CD4-positive, alpha-beta T cell treated with Interleukin-15 for 1 hour (primary cell): ENCODE data around the gene HTATIP2.
"Not testable (repeated sequence)": the region's sequence is repeated elsewhere in the genome, so short reads cannot be mapped to it uniquely, and the experiment has no call there.

ENCODE experiments used
- DNase-seq: peaks from one replicate; pipeline ENCODE4 v3.0.0-alpha.2; 2020

Gene HTATIP2

DNA sequence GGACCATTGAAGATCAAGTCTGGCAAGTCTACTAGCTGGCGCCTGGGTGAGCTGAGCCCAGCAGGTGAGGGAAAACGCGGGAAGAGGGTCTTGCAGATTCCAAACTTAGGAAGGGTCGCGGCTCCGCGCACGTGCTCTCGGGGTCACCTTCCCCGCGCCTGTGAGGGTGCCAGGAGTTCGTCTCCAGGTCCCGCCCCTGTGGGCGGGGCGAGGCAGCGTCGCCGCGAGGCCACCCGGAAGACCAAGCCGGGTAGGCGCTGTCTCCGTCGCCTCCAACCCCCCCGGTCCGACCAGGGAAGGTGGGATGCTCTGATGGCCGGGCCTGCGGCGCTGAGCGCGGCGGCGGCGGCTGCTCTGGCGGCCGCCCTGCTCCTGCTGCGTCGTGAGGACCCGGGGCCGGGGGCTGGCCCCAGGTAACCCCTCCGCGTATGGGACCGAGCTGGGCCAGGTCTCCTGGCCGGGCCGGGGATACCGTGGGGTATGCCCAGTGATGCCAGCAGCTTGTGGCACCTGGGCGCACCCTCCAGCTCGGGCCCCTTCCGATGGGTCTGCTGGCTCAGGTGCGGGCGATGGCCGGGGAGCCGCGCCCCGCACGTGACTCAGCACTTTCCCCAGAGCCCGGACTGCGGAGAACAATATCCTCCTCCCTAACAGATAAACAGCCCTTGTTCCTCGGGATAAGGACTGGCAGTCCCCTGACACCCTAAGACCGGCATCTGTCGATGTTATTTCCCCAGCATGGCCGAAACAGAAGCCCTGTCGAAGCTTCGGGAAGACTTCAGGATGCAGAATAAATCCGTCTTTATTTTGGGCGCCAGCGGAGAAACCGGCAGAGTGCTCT is at the start of gene HTATIP2:
TSS of gene HTATIP2 (plus strand) at position 215 of the 841 bp plus-strand sequence. CDS start at position 739, 524 bp downstream.
- peak; percentile 80 for DNase-seq

DNA sequence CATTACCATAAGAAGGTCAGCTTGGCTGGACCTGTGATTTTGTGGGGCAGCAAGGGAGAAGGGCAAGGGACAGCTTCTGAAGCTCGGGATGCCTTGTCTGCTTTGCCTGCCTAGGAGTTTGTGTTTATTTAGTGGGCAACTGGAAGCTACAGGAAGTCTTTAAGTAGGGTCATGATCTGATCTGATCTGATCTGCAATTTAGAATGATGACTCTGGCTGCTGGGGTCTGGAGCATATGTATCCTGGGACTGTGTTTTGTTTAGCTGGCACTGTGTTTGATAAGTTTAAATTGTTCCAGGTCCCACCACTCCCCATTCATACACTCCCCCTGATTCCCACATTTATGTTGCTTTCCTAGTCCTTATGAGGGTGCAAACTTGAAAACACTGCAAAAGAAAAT is 47.7 kb upstream of the HTATIP2 start:
- no peak for DNase-seq

DNA sequence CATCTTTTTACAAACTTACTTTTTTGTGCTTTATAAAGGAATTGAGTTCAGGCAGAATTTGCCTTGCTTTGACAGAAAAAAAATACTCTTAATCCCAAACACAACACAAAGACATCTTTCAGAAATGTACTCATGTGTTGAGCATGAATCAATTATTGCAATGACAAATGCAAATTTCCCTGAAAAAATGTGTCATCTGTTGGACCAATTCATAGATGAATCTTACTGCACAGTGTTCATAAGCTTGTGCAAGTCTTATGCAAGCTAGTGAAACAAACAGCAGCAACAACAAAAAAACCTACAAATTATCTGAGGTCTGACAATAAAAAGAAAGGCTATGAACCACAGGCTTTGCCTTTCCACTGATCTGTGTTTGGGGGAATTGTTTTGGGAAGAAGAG is 42.3 kb upstream of the HTATIP2 start:
- DNase-seq = no peak

- DNase-seq = no peak
These were observed 36.1 kb upstream of the HTATIP2 start for GRCh38 chr11:20327377-20327935.

DNA sequence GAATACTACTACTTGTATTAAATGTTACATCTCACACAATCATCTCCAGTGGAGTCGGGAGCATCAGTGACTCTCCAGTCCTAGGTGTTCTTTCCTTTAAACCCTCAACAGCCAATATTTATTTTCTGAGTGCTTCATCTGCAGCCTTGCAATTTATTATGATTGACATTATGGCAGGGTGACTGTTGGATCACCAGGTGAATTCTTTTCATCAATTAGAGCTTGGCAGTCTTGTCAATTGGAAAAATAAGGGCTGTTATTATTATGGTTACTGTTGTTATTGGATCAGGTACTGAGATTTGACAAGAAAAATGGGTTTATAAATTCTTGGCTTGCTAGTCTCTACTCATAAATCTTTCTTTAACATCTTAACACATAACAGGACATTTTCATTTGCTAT is 27.5 kb upstream of the HTATIP2 start:
- DNase-seq = no peak

GRCh38 chr11:20337526-20338154 is 25.9 kb upstream of the HTATIP2 start:
- DNase-seq = no peak

DNA sequence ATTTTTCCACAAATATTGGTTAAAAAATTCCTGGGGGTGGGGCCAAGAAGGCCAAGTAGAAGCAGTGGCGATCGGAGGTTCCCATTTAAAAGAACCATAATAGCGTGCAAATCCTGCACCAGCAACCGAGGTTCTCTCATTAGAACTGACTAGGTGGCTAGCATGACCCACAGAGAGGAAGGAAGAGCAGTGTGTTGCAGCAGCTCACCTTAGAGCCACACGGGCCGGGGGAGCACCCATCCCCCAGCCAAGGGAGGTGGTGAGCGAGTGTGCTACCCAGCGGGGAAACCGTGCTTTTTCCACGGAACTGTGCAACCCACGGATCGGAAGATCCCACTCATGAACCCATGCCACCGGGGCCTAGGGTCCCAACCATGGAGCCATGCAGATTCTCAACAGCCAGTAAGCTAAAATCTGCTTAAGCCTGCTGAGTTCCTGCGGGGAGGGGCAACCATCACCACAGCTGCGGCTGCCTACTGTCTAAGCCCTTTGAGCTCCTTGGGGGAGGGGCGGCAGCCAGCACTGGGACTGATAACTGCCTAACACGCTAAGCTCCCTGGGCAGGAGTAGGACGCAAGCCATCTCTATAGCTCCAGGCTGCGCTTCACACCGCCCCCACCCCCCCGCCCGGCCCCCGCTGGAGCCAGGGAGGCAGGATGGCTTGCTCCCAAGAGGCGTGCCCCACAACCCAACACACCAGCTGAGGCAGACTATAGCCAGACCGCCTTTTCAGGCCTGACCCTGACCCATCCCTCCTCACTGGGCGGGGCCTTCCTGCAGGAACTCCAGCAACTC is 21.0 kb upstream of the HTATIP2 start:
- no peak for DNase-seq

DNA sequence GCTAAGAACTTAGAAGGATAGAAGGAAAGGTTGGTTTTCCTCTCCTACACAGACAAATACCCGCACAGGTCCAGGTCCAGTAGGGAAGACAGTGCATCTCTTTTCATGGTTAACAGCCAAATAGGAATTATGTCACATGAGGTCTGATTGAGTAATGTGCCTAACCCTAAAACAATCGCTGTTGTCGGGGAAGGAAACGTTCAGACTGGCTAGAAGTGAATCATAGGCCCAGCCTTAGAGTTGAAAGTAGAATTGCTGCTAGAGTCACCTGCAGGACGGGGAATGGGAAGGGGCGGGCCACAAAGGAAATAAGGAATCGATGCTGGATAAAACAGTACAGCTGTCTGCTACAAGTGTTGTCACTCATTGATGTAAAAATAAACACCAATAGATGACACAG is 12.4 kb upstream of the HTATIP2 start:
- DNase-seq = no peak

DNA sequence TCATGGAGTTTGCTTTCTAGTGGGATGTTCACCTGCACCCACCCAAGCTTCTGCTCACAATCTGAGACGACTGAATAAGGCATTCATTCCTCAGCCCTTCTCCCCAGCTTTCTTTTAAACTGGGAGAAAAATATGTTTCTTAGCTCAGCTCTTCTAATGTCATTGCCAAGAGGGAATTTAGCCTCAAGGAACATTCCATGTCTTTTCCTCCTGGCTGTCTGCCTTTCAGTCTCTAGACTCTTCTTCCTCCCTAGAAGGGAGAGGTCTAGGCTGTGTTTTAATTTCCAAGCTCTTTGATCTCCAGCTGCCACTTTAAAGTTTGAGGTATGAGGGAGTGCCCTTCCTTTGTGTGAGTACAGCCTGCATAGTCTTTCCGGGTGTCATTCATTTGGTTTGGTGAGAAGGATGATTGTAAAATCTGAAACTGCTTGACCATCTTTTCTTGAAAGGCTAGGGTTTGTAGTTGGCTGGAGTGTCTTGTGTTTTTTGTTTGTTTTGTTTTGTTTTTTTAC is 11.7 kb upstream of the HTATIP2 start:
- no peak for DNase-seq

DNA sequence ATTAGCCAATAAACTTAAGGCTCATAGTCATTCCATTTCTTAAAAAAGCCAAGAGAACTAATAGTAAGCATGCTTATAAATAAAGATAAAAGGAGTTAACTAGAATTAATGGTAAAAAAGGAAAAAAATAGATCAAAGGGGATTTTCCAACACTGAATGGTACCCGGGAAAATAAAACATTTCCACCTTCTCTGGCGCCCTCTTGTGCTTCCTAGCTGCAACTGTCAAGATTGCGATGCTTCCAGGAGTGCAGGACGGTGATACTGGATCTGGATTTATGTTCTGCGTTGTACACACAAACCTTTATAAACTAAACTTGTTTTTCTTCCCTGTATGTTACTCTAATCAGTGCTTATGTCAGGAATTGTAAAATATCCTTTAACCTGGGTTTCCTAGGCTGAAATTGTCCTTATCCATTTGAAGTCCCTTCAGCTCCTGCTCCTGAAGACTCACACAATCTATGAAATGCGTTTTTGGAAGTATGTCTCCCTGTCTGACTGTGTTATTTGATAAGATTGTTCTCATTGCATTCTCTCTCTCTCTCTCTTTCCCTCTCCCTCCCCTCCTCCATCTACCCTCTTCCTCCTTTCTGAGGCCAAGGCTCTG is 9.6 kb upstream of the HTATIP2 start:
- no peak for DNase-seq

GRCh38 chr11:20355221-20356219 is 8.0 kb upstream of the HTATIP2 start:
- no peak for DNase-seq

- no peak for DNase-seq
These were observed 6.4 kb upstream of the HTATIP2 start for GRCh38 chr11:20357150-20357549.

DNA sequence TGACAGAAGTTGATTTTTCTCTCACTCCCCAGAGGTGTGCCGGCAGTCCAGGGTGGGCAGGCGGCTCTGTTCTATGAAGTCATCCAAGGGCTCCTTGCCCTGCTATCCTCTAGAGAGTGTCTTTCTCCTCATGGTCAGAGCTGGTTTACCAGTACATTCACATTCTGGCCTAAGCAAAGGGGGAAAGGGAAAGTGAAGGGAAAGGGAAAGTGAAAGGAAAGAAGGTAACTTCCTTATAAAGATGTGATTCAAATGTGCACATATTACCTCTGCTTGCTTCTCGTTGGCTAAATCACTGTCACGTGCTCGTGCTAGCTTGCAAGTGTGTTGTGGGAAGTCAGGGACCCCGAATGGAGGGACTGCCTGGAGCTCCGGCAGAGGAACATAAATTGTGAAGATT is 2.9 kb upstream of the HTATIP2 start:
- peak; percentile 53 for DNase-seq

GRCh38 chr11:20362481-20362880 is 1.0 kb upstream of the HTATIP2 start:
- DNase-seq = no peak

DNA sequence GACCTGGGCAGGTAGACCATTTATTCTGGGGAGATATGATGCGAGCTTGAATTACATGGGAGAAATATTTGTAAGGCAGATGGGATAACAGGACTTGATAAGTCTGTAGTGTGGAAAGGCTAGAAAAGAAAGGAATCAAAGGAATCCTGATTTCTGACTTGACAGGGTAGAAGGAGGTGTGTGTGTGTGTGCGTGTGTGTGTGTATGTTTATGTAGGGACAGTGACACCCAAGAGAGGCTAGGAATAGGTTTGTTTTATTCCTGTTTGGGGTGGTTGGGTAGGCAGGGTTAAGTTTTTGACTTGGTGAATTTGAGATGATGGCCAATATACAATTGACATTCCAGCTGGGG is 390 bp upstream of the HTATIP2 start:
- DNase-seq = no peak

GRCh38 chr11:20364341-20364792 is 853 bp downstream of the HTATIP2 start:
- no peak for DNase-seq

DNA sequence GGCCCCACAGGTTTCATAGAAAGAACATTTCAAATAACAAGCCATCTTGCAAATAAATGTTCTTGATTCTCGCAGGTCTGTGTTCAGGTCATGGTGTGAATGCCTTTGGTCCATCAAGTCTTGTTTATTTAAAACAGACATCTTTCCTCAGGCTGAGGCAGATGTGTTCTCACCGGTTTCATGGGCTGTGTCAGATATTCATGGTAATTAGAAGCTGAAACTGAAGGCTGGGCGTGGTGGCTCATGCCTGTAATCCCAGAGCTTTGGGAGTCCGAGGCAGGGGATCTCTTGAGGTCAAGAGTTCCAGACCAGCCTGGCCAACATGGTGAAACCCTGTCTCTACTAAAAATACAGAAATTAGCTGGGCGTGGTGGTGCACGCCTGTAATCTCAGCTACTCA is 2.0 kb downstream of the HTATIP2 start:
- not testable (repeated sequence) for DNase-seq

DNA sequence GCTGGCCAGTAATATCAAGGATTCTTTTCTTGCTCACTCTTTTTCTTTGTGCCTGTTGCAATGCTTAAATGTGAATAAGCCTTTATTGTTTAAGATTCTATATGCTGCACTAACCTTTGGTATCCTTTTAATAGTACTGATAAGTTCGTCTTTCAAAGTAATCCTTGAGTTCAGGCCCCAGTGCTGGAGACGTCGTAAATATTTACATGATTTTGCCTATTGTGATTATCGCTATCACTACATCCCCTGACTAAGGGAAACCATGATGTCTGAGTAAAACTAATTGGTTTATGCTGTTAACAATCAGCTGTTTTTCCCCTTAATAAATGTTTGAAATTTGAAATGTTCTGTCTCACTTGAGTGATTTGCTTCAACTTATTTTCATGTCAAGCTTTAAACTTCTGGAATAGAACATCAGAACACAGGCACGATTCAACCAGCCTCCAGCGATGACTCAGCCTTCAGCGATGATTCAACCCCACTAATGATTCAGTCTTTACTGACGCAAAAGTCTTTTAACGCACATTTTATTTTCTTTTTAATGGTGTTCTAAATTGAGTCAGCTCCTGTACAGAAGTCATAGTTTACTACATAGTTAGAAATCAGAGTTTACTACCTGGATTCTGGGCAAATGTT is 3.9 kb downstream of the HTATIP2 start:
- DNase-seq = no peak

GRCh38 chr11:20368438-20368837 is 4.9 kb downstream of the HTATIP2 start:
- no peak for DNase-seq

- DNase-seq = no peak
These were observed 6.3 kb downstream of the HTATIP2 start for GRCh38 chr11:20369826-20370225.
